Neural progenitor cell (in vitro differentiated cells): ENCODE results near the gene CDH13. TPM values are rescaled to one million over a fixed set of nuclear protein-coding genes. Genes with fewer than 3 reads are reported as not detected.

ENCODE experiments used
- DNase-seq: peaks from one replicate; pipeline ENCODE4 v3.0.0-alpha.2; 2016; ENCODE audit warnings: low spot score
- H2AFZ ChIP-seq: fragments of 200-600 bp; sonication (generic); replicated peaks from 2 replicates; pipeline ENCODE4 v1.6.1; 2016; ENCODE audit warnings: antibody characterized with exemption
- H3F3A ChIP-seq: fragments of 200-600 bp; sonication (generic); 2 replicates; pipeline ENCODE4 v1.6.1; 2016; ENCODE audit warnings: antibody characterized with exemption, low read depth
- H3K27ac ChIP-seq: fragments of 200-600 bp; sonication (generic); 2 replicates; pipeline ENCODE4 v1.5.1; 2016; ENCODE audit warnings: mild to moderate bottlenecking
- H3K27me3 ChIP-seq: fragments of 200-600 bp; sonication (generic); 2 replicates; pipeline ENCODE4 v1.6.1; 2016; ENCODE audit warnings: mild to moderate bottlenecking, moderate library complexity
- H3K36me3 ChIP-seq: fragments of 200-600 bp; sonication (generic); 2 replicates; pipeline ENCODE4 v1.5.1; 2016
- H3K4me1 ChIP-seq: fragments of 200-600 bp; sonication (generic); 2 replicates; pipeline ENCODE4 v1.6.1; 2016; ENCODE audit warnings: mixed run types
- H3K4me2 ChIP-seq: fragments of 200-600 bp; sonication (generic); 2 replicates; pipeline ENCODE4 v1.6.1; 2016
- H3K4me3 ChIP-seq: fragments of 200-600 bp; sonication (generic); 2 replicates; pipeline ENCODE4 v1.5.1; 2016
- H3K79me2 ChIP-seq: fragments of 200-600 bp; sonication (generic); 2 replicates; pipeline ENCODE4 v1.6.1; 2016; ENCODE audit warnings: low read depth
- H3K9ac ChIP-seq: fragments of 200-600 bp; sonication (generic); 2 replicates; pipeline ENCODE4 v1.6.1; 2016
- H3K9me3 ChIP-seq: fragments of 200-600 bp; sonication (generic); 2 replicates; pipeline ENCODE4 v1.5.1; 2016; ENCODE audit warnings: low read depth
- H4K20me1 ChIP-seq: fragments of 200-600 bp; sonication (generic); 2 replicates; pipeline ENCODE4 v1.6.1; 2016; ENCODE audit warnings: low read depth
- H3K27ac Mint-ChIP-seq: 3 replicates; pipeline ENCODE4 v1.8.0; 2021; ENCODE audit warnings: mixed read lengths
- H3K27me3 Mint-ChIP-seq: 2 replicates; pipeline ENCODE4 v1.8.0; 2022; ENCODE audit warnings: low read depth, mild to moderate bottlenecking, inconsistent platforms, moderate library complexity, mixed read lengths; ENCODE audit not compliant: insufficient read depth
- H3K36me3 Mint-ChIP-seq: 3 replicates; pipeline ENCODE4 v1.8.0; 2021; ENCODE audit warnings: mixed read lengths
- H3K4me1 Mint-ChIP-seq: 3 replicates; pipeline ENCODE4 v1.8.0; 2021; ENCODE audit warnings: mixed read lengths
- H3K4me3 Mint-ChIP-seq: 3 replicates; pipeline ENCODE4 v1.8.0; 2021; ENCODE audit warnings: mild to moderate bottlenecking, moderate library complexity, mixed read lengths
- H3K9me3 Mint-ChIP-seq: 3 replicates; pipeline ENCODE4 v1.8.0; 2020; ENCODE audit warnings: mixed read lengths
- CTCF ChIP-seq: fragments of 200-600 bp; sonication (generic); IDR thresholded peaks from 2 replicates; pipeline ENCODE4 v1.5.1; 2017; ENCODE audit warnings: antibody characterized with exemption, mild to moderate bottlenecking
- EZH2 ChIP-seq: fragments of 200-600 bp; sonication (generic); IDR thresholded peaks from 2 replicates; pipeline ENCODE4 v1.6.1; 2017; ENCODE audit warnings: antibody characterized with exemption, mild to moderate bottlenecking, moderate library complexity
- EZH2phosphoT487 ChIP-seq: fragments of 200-600 bp; sonication (generic); IDR thresholded peaks from 2 replicates; pipeline ENCODE4 v1.6.1; 2017; ENCODE audit warnings: antibody characterized with exemption
- total RNA-seq: library from RNA; depleted of rRNA; stranded (reverse); fragments of >200 nt; gene quantifications from 2 replicates; pipeline ENCODE4 v1.2.3, GENCODE V29; 2015; ENCODE audit warnings: low replicate concordance

The CDH13 gene
- total RNA-seq, 1 donor from 2014 or later = 3.0 TPM

- H3K4me3 ChIP-seq = no peak overlapping the region
- Mint-ChIP-seq H3K4me1 (no peaks in the 10 kb centered on the region), H3K4me3 (no peak overlapping the region)
Measured at GRCh38 chr16:82587289-82587688, 39.5 kb upstream of the CDH13 start.

GRCh38 chr16:82589407-82589806 is 37.4 kb upstream of the CDH13 start:
- Histone ChIP-seq H3K79me2 (no peaks in the 10 kb centered on the region), H3K27me3 (no peaks in the 10 kb centered on the region), H3K4me1 (no peaks in the 10 kb centered on the region), H2AFZ (no peak overlapping the region), H3K4me2 (no peak overlapping the region), H3K9me3 (no peaks in the 10 kb centered on the region), H3K27ac (no peak overlapping the region), H3K36me3 (no peaks in the 10 kb centered on the region), H3K4me3 (no peak overlapping the region), H4K20me1 (no peaks in the 10 kb centered on the region), H3K9ac (no peak overlapping the region), H3F3A (no peaks in the 10 kb centered on the region)
- no peak overlapping the region for H3K4me3 Mint-ChIP-seq
- peaks cover 11% of the 10 kb centered on the region for H3K27me3 Mint-ChIP-seq
- no peaks in the 10 kb centered on the region for H3K9me3 Mint-ChIP-seq
- no peak for TF ChIP-seq CTCF
- no peak for TF ChIP-seq EZH2
- TF ChIP-seq EZH2phosphoT487 = no peak
- H3K4me1 Mint-ChIP-seq = no peaks in the 10 kb centered on the region
- DNase-seq = no peak
- H3K36me3 Mint-ChIP-seq = no peaks in the 10 kb centered on the region
- no peak overlapping the region for H3K27ac Mint-ChIP-seq

More at GRCh38 chr16:82587289-82587688, 39.5 kb upstream of the CDH13 start:
- Histone ChIP-seq H3K4me1 (no peaks in the 10 kb centered on the region), H3K79me2 (no peaks in the 10 kb centered on the region), H3K27ac (no peak overlapping the region), H3K36me3 (no peaks in the 10 kb centered on the region), H3K4me2 (no peak overlapping the region), H2AFZ (no peak overlapping the region), H3K9ac (no peak overlapping the region), H3K9me3 (no peaks in the 10 kb centered on the region), H3K27me3 (no peaks in the 10 kb centered on the region), H4K20me1 (no peaks in the 10 kb centered on the region), H3F3A (no peaks in the 10 kb centered on the region)
- Mint-ChIP-seq H3K36me3 (no peaks in the 10 kb centered on the region), H3K27ac (no peak overlapping the region), H3K27me3 (peaks cover 2% of the 10 kb centered on the region), H3K9me3 (no peaks in the 10 kb centered on the region)
- TF ChIP-seq CTCF (no peak), EZH2phosphoT487 (no peak), EZH2 (no peak)
- no peak for DNase-seq

DNA sequence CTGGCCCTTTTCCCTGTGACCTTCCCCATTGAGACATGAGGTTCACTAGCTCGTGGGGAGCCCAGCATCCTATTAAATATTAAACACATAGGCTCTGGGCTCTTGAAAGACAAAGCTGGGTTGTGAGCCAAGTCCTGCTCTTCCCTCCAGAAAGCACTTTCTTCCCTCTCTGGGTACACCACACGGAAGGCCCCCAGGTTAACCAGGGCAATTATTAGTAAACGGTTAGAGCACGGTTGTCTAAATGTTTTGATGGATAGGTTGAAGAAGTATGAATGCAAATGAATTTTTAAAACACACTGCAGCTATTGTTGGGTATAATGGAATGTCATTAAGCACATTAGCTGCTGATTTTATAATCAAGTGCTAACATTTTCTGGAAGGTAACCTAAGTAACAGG is 32.7 kb upstream of the CDH13 start:
- H3K4me3 Mint-ChIP-seq = no peak overlapping the region
- Histone ChIP-seq H3K27ac (no peak overlapping the region), H3K9me3 (no peaks in the 10 kb centered on the region), H3K36me3 (no peaks in the 10 kb centered on the region), H4K20me1 (no peaks in the 10 kb centered on the region), H3K79me2 (no peaks in the 10 kb centered on the region), H3K27me3 (no peaks in the 10 kb centered on the region), H3K9ac (no peak overlapping the region), H2AFZ (no peak overlapping the region), H3F3A (peaks cover 6% of the 10 kb centered on the region), H3K4me3 (no peak overlapping the region), H3K4me1 (peaks cover 7% of the 10 kb centered on the region), H3K4me2 (no peak overlapping the region)
- TF ChIP-seq CTCF (no peak), EZH2 (no peak), EZH2phosphoT487 (no peak)
- no peaks in the 10 kb centered on the region for H3K36me3 Mint-ChIP-seq
- peaks cover 3% of the 10 kb centered on the region for H3K9me3 Mint-ChIP-seq
- H3K27me3 Mint-ChIP-seq = peaks cover 8% of the 10 kb centered on the region
- H3K4me1 Mint-ChIP-seq = no peaks in the 10 kb centered on the region
- no peak overlapping the region for H3K27ac Mint-ChIP-seq
- no peak for DNase-seq
